H1 (cell line): ENCODE results near the gene COLEC11. TPM values are rescaled to one million over a fixed set of nuclear protein-coding genes. Genes with fewer than 3 reads are reported as not detected.

Experiments used
- CTCF ChIA-PET: fragments of 300-600 bp; sonication (Branson Sonifier 250); formaldehyde crosslinking; loops from one replicate; lab custom pipeline; 2021; ENCODE audit not compliant: partially characterized antibody; lab: Charles Lee
- POLR2A ChIA-PET: fragments of 300-600 bp; sonication (Branson Sonifier 250); formaldehyde crosslinking; loops from one replicate; lab custom pipeline; 2021; ENCODE audit warnings: inconsistent platforms; ENCODE audit not compliant: partially characterized antibody; lab: Charles Lee
- DNase-seq, 2 experiments: peaks; one replicate each; pipeline versions ENCODE4 v3.0.0 to v3.0.0-alpha.2; 2010 to 2022; ENCODE audit warnings: low spot score in 2 of 2, low read depth in 1 of 2, mixed read lengths in 1 of 2
- FAIRE-seq: peaks from 2 replicates; lab custom pipeline; 2011; peaks lifted over from hg19 to GRCh38; lab: Jason Lieb, UNC
- H2AFZ ChIP-seq: 2 replicates; pipeline ENCODE4 v1.8.1; 2012; ENCODE audit warnings: low read length, inconsistent platforms
- H2AK5ac ChIP-seq: 2 replicates; pipeline ENCODE4 v1.6.1; 2013; ENCODE audit warnings: low read depth, low read length
- H2BK120ac ChIP-seq: replicated peaks from 2 replicates; pipeline ENCODE3; 2013; ENCODE audit warnings: low read depth, low read length, inconsistent platforms
- H2BK12ac ChIP-seq: 2 replicates; pipeline ENCODE4 v1.6.1; 2013; ENCODE audit warnings: low read depth, low read length
- H2BK15ac ChIP-seq: 2 replicates; pipeline ENCODE4 v1.6.1; 2013; ENCODE audit warnings: low read length
- H2BK20ac ChIP-seq: 2 replicates; pipeline ENCODE4 v1.6.1; 2013; ENCODE audit warnings: low read length
- H2BK5ac ChIP-seq: 2 replicates; pipeline ENCODE4 v1.6.1; 2013; ENCODE audit warnings: low read depth, low read length
- H3K14ac ChIP-seq: 2 replicates; pipeline ENCODE4 v1.6.1; 2013; ENCODE audit warnings: inconsistent platforms; ENCODE audit not compliant: insufficient read length
- H3K18ac ChIP-seq: 2 replicates; pipeline ENCODE4 v1.6.1; 2013; ENCODE audit warnings: low read length; ENCODE audit errors: extremely low read depth
- H3K23ac ChIP-seq: 2 replicates; pipeline ENCODE4 v1.6.1; 2013; ENCODE audit warnings: inconsistent platforms; ENCODE audit not compliant: insufficient read length
- H3K23me2 ChIP-seq: 2 replicates; pipeline ENCODE4 v1.6.1; 2013; ENCODE audit warnings: low read depth, low read length
- H3K27ac ChIP-seq: 2 replicates; pipeline ENCODE4 v1.6.1; 2011; ENCODE audit warnings: low read depth, low read length, inconsistent platforms
- H3K27me3 ChIP-seq, 4 experiments: replicated peaks in 1 of 4; 1 replicate in 1 of 4; 2 replicates in 3 of 4; pipeline versions ENCODE4 v1.6.1 to v1.8.1; 2011 to 2013; ENCODE audit warnings: low read length in 3 of 4, mild to moderate bottlenecking in 3 of 4, inconsistent platforms in 2 of 4, mixed read lengths in 2 of 4, moderate library complexity in 1 of 4; ENCODE audit not compliant: control insufficient read depth in 3 of 4, insufficient read depth in 3 of 4; ENCODE audit errors: extremely low read depth in 1 of 4
- H3K36me3 ChIP-seq, 4 experiments: 2 replicates each; pipeline versions ENCODE4 v1.6.1 to v1.8.1; 2011 to 2013; ENCODE audit warnings: mild to moderate bottlenecking in 4 of 4, low read length in 3 of 4, moderate library complexity in 2 of 4, control low read depth in 1 of 4, inconsistent platforms in 1 of 4; ENCODE audit not compliant: insufficient read depth in 4 of 4, control insufficient read depth in 2 of 4
- H3K4ac ChIP-seq: replicated peaks from 2 replicates; pipeline ENCODE3; 2013; ENCODE audit warnings: low read length, low read depth, mixed read lengths, inconsistent platforms; ENCODE audit not compliant: insufficient read length
- H3K4me1 ChIP-seq, 4 experiments: replicated peaks in 1 of 4; 1 replicate in 1 of 4; 2 replicates in 3 of 4; pipeline versions ENCODE4 v1.6.1 to v1.8.1; 2011 to 2013; ENCODE audit warnings: low read length in 3 of 4, inconsistent platforms in 2 of 4, mixed read lengths in 1 of 4; ENCODE audit not compliant: insufficient read depth in 4 of 4, control insufficient read depth in 3 of 4
- H3K4me2 ChIP-seq, 2 experiments: 2 replicates each; pipeline versions ENCODE4 v1.6.1 to v1.8.1; 2011 to 2013; ENCODE audit warnings: low read depth in 2 of 2, low read length in 2 of 2, control low read depth in 1 of 2, inconsistent platforms in 1 of 2, mild to moderate bottlenecking in 1 of 2; ENCODE audit not compliant: insufficient read depth in 1 of 2
- H3K4me3 ChIP-seq, 4 experiments: fragments of 200-600, 300-600 bp in 1 of 4; sonication (generic), shearing (Covaris generic), sonication (Bioruptor Twin) in 1 of 4; 2 replicates each; pipeline versions ENCODE4 v1.5.1 to v1.8.1; 2011 to 2016; ENCODE audit warnings: low read length in 4 of 4, low read depth in 3 of 4, control low read depth in 2 of 4, inconsistent platforms in 2 of 4, mild to moderate bottlenecking in 2 of 4, mixed read lengths in 1 of 4, moderate library complexity in 1 of 4; ENCODE audit not compliant: insufficient read depth in 2 of 4; ENCODE audit errors: extremely low read depth in 1 of 4
- H3K56ac ChIP-seq: replicated peaks from 2 replicates; pipeline ENCODE3; 2013; ENCODE audit warnings: low read depth, mild to moderate bottlenecking, mixed read lengths, low read length, inconsistent platforms; ENCODE audit not compliant: insufficient read length
- H3K79me1 ChIP-seq: 2 replicates; pipeline ENCODE4 v1.6.1; 2013; ENCODE audit warnings: low read depth, low read length, control low read depth
- H3K79me2 ChIP-seq, 2 experiments: 2 replicates each; pipeline versions ENCODE4 v1.6.1 to v1.8.1; 2012 to 2013; ENCODE audit warnings: low read length in 2 of 2, mild to moderate bottlenecking in 2 of 2, inconsistent platforms in 1 of 2; ENCODE audit not compliant: insufficient read depth in 2 of 2, control insufficient read depth in 1 of 2
- H3K9ac ChIP-seq, 4 experiments: replicated peaks in 1 of 4; 1 replicate in 1 of 4; 2 replicates in 3 of 4; pipeline versions ENCODE4 v1.6.1 to v1.8.1; 2011 to 2013; ENCODE audit warnings: low read depth in 3 of 4, low read length in 3 of 4, control low read depth in 2 of 4, mild to moderate bottlenecking in 2 of 4, moderate library complexity in 2 of 4, inconsistent platforms in 1 of 4; ENCODE audit errors: extremely low read depth in 1 of 4
- H3K9me3 ChIP-seq, 2 experiments: 2 replicates each; pipeline versions ENCODE4 v1.6.1 to v1.8.1; 2012 to 2013; ENCODE audit warnings: mild to moderate bottlenecking in 2 of 2, moderate library complexity in 2 of 2, control low read depth in 1 of 2, inconsistent platforms in 1 of 2, low read depth in 1 of 2, low read length in 1 of 2, mixed read lengths in 1 of 2; ENCODE audit not compliant: insufficient read depth in 2 of 2
- H4K20me1 ChIP-seq, 2 experiments: replicated peaks in 1 of 2; 2 replicates each; pipeline versions ENCODE3 to v1.8.1; 2011 to 2013; ENCODE audit warnings: inconsistent platforms in 2 of 2, low read length in 2 of 2, mild to moderate bottlenecking in 1 of 2; ENCODE audit not compliant: insufficient read depth in 2 of 2, control insufficient read depth in 1 of 2
- H4K5ac ChIP-seq: 2 replicates; pipeline ENCODE4 v1.6.1; 2013; ENCODE audit warnings: low read length, low read depth, mixed read lengths, inconsistent platforms; ENCODE audit not compliant: insufficient read length
- H4K8ac ChIP-seq: 2 replicates; pipeline ENCODE4 v1.8.0; 2013; ENCODE audit warnings: mild to moderate bottlenecking, moderate library complexity, low read length, inconsistent platforms; ENCODE audit not compliant: insufficient read depth; ENCODE audit errors: extremely low read depth
- H4K91ac ChIP-seq: replicated peaks from 2 replicates; pipeline ENCODE3; 2013; ENCODE audit warnings: low read length, mixed read lengths, inconsistent platforms; ENCODE audit not compliant: insufficient read length
- SAP30 ChIP-seq: fragments of 300-600 bp; sonication (generic); IDR thresholded peaks from 2 replicates; pipeline ENCODE4 v1.7.1; 2012; ENCODE audit warnings: low read length, moderate library complexity, mild to moderate bottlenecking, inconsistent platforms; ENCODE audit not compliant: insufficient read depth, insufficient replicate concordance
- WGBS, 2 experiments: shearing (Covaris generic) in 1 of 2; methylation state at CpG; one replicate each; pipeline versions ENCODE4 v1.1.6 to v1.1.7; 2013 to 2015; ENCODE audit warnings: low lambda C conversion rate in 2 of 2, mixed read lengths in 2 of 2, inconsistent platforms in 1 of 2, low coverage in 1 of 2, missing lambda C conversion rate in 1 of 2; ENCODE audit not compliant: insufficient replicate concordance in 2 of 2, insufficient coverage in 1 of 2, insufficient read length in 1 of 2; ENCODE audit errors: extremely low coverage in 1 of 2, missing lambda C conversion rate in 1 of 2; 5-methylcytosine and 5-hydroxymethylcytosine counted together
- polyA plus RNA-seq, 7 experiments: library from polyadenylated mRNA; depleted of rRNA in 3 of 7; stranded (reverse) in 5 of 7; unstranded in 2 of 7; fragments of >200 nt in 5 of 7; fragments of 200-250 nt in 2 of 7; gene quantifications; 1 replicate in 5 of 7; 2 replicates in 1 of 7; 4 replicates in 1 of 7; pipeline versions ENCODE4 v1.2.1 to v1.2.3, GENCODE V29; 2011 to 2013; ENCODE audit warnings: missing spikeins in 2 of 7, mixed read lengths in 2 of 7
- total RNA-seq: library from RNA; stranded (reverse); fragmentation: NEBNext Ultra II Directional; extraction: Animal tissue kit (Norgen Biotek cat#: 25700); gene quantifications from 2 replicates; pipeline ENCODE4 v1.2.1, GENCODE V29; 2021
- TF ChIP-seq, protein P1 (sequence below): IDR thresholded peaks from 2 replicates; pipeline ENCODE4 v1.6.1; 2011; ENCODE audit warnings: low read length, improper control_type of control experiment

Gene COLEC11
- total and polyA plus RNA-seq, 2 of the 8 experiments (the other 6 are each of a cell fraction or from before 2014, with no cell fraction given): 0.47 to 0.80 TPM

DNA sequence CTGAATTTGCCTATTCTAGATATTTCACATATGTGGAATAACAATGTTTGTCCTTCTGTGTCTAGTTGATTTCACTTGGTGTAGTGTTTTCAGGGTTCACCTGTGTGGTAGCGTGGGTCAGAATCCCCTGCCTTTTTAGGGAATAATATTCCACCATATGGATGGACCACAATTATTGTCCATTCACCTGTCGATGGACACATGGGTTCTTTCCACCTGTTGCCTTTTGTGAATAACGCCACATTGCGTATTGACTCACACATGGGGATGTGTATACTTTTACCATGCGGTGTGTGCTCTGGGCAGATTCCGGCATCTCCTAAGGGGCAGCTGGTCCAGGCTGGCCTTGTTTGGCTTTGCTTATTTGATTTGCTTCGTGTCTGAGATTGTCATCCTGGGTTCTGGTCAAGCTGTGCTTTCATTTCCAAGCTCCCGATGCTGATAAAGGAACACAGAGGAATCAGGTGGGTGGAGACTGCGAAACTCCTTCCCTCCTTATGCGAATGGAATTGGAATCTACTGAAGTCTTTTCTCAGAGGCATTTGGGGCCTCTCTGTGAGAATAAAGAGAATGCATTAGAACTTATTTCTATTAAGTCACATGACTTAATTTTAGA is 44.2 kb downstream of the COLEC11 start:
- TF ChIP-seq, protein P1, sequence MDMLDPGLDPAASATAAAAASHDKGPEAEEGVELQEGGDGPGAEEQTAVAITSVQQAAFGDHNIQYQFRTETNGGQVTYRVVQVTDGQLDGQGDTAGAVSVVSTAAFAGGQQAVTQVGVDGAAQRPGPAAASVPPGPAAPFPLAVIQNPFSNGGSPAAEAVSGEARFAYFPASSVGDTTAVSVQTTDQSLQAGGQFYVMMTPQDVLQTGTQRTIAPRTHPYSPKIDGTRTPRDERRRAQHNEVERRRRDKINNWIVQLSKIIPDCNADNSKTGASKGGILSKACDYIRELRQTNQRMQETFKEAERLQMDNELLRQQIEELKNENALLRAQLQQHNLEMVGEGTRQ: no peak
- TF ChIP-seq SAP30: no peak
- DNase-seq (no peak), FAIRE-seq (no peak)
- Histone ChIP-seq H2BK20ac (no peak overlapping the region), H3K27ac (no peak overlapping the region), H3K79me2 (no peaks in the 10 kb centered on the region), H3K4ac (no peak overlapping the region), H2BK120ac (no peak overlapping the region), H3K9ac (no peak overlapping the region), H3K14ac (no peak overlapping the region), H3K23me2 (no peaks in the 10 kb centered on the region), H2AFZ (no peak overlapping the region), H3K4me1 (no peaks in the 10 kb centered on the region; a peak in 1 of 7 replicates), H4K91ac (no peak overlapping the region), H4K8ac (no peak overlapping the region), H3K9me3 (no peaks in the 10 kb centered on the region), H4K20me1 (no peaks in the 10 kb centered on the region), H3K36me3 (no peaks in the 10 kb centered on the region), H2BK12ac (no peak overlapping the region), H3K4me2 (no peak overlapping the region), H4K5ac (no peak overlapping the region), H3K18ac (no peak overlapping the region), H2BK5ac (no peak overlapping the region), H3K79me1 (no peaks in the 10 kb centered on the region), H2AK5ac (no peak overlapping the region), H2BK15ac (no peak overlapping the region), H3K27me3 (no peaks in the 10 kb centered on the region; a peak in 1 of 7 replicates), H3K56ac (no peak overlapping the region), H3K23ac (no peak overlapping the region), H3K4me3 (no peak overlapping the region)
- ChIA-PET CTCF (interaction anchor here (1.2 to 2.4 kb wide), 2 partner anchors 10 kb away, joined by 4 to 13 read pairs; no protein-coding TSS in a partner anchor), POLR2A (interaction anchor here (2.2 kb wide), 1 partner anchor 13 kb away, joined by 9 read pairs; no protein-coding TSS in a partner anchor)
- 95% methylated on average over 10 of the region's 10 CpGs; no CpG with 5 or more reads in 1 of the 2 experiments for WGBS, 2 experiments
